CD1c-positive myeloid dendritic cell (primary cell): ENCODE measurements around the gene GTF2I.
"Not testable (repeated sequence)": the region's sequence is repeated elsewhere in the genome, so short reads cannot be mapped to it uniquely, and the experiment has no call there.

Source experiments
- DNase-seq: peaks from one replicate; pipeline ENCODE4 v3.0.0-alpha.2; 2016; ENCODE audit errors: extremely low spot score

The GTF2I gene

GRCh38 chr7:74775111-74775510, 117.6 kb downstream of the GTF2I start:
- DNase-seq: not testable (repeated sequence)

GRCh38 chr7:74779053-74779452, 121.5 kb downstream of the GTF2I start:
- DNase-seq: not testable (repeated sequence)

GRCh38 chr7:74781746-74782145, 124.2 kb downstream of the GTF2I start:
- DNase-seq: not testable (repeated sequence)

- DNase-seq: not testable (repeated sequence)
These were observed 126.1 kb downstream of the GTF2I start for GRCh38 chr7:74783595-74783994.

- DNase-seq: peak; percentile 92
These were observed 131.0 kb downstream of the GTF2I start for GRCh38 chr7:74788369-74789150.

GRCh38 chr7:74789200-74789736, 131.8 kb downstream of the GTF2I start:
- DNase-seq: not testable (repeated sequence)

GRCh38 chr7:74797848-74798622, 140.5 kb downstream of the GTF2I start:
- DNase-seq: not testable (repeated sequence)

GRCh38 chr7:74798644-74799043, 141.1 kb downstream of the GTF2I start:
- DNase-seq: not testable (repeated sequence)
